ENCODE results near the gene SESTD1. TPM values are rescaled to one million over a fixed set of nuclear protein-coding genes. Genes with fewer than 3 reads are reported as not detected.

SESTD1 gene
- total RNA-seq, 2 experiments from 2014 or later = 10.4 to 14.9 TPM

GRCh38 chr2:179177694-179178093, 86.9 kb downstream of the SESTD1 start:
- POLR2A ChIA-PET = no interaction called here
- Mint-ChIP-seq H3K27me3 (no peaks in the 10 kb centered on the region), H3K4me1 (peaks cover 7% of the 10 kb centered on the region), H3K36me3 (peaks cover 15% of the 10 kb centered on the region), H3K9me3 (no peaks in the 10 kb centered on the region), H3K27ac (no peak overlapping the region), H3K4me3 (no peak overlapping the region)
- no peak for DNase-seq
- ATAC-seq (ENCODE audit: low read depth) = no peak

GRCh38 chr2:179174240-179174639, 90.4 kb downstream of the SESTD1 start:
- no peak for ATAC-seq (ENCODE audit: low read depth)
- POLR2A ChIA-PET = no interaction called here

GRCh38 chr2:179172894-179173293, 91.7 kb downstream of the SESTD1 start:
- no peak overlapping the region for H3K27ac Mint-ChIP-seq
- no peaks in the 10 kb centered on the region for H3K27me3 Mint-ChIP-seq
- no peak for ATAC-seq (ENCODE audit: low read depth)

More at GRCh38 chr2:179174240-179174639, 90.4 kb downstream of the SESTD1 start:
- H3K9me3 Mint-ChIP-seq = no peaks in the 10 kb centered on the region
- no peaks in the 10 kb centered on the region for H3K4me1 Mint-ChIP-seq
- H3K27ac Mint-ChIP-seq = no peak overlapping the region
- no peak for DNase-seq
- no peaks in the 10 kb centered on the region for H3K27me3 Mint-ChIP-seq
- no peak overlapping the region for H3K4me3 Mint-ChIP-seq
- peaks cover 6% of the 10 kb centered on the region for H3K36me3 Mint-ChIP-seq

DNA sequence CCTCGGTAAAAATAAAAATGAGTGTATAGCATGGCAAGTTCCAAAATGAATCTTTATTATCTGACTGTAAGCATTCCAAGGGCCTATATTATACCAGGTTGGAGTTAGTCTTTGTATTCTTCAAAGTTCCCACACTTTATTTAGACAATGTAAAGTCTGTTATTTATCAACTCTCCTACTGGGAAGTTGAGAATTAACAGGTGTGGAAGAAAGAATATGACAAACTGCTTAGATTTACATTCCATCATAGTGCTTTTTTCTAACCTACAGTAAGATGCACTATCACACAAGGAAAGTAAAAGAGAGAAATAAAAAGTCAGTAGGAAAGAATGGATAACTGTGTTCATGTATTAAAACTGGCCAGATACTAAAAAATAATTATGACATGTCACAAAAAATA, 93.3 kb downstream of the SESTD1 start:
- H3K36me3 Mint-ChIP-seq = peaks cover 12% of the 10 kb centered on the region
- H3K27me3 Mint-ChIP-seq = no peaks in the 10 kb centered on the region
- H3K4me1 Mint-ChIP-seq = no peaks in the 10 kb centered on the region
- H3K27ac Mint-ChIP-seq = no peak overlapping the region
- no peak overlapping the region for H3K4me3 Mint-ChIP-seq
- no peak for DNase-seq
- POLR2A ChIA-PET = no interaction called here
- ATAC-seq (ENCODE audit: low read depth) = no peak
- H3K9me3 Mint-ChIP-seq = no peaks in the 10 kb centered on the region

More at GRCh38 chr2:179172894-179173293, 91.7 kb downstream of the SESTD1 start:
- Mint-ChIP-seq H3K36me3 (peaks cover 8% of the 10 kb centered on the region), H3K4me3 (no peak overlapping the region), H3K4me1 (no peaks in the 10 kb centered on the region), H3K9me3 (no peaks in the 10 kb centered on the region)
- POLR2A ChIA-PET = no interaction called here
- no peak for DNase-seq

DNA sequence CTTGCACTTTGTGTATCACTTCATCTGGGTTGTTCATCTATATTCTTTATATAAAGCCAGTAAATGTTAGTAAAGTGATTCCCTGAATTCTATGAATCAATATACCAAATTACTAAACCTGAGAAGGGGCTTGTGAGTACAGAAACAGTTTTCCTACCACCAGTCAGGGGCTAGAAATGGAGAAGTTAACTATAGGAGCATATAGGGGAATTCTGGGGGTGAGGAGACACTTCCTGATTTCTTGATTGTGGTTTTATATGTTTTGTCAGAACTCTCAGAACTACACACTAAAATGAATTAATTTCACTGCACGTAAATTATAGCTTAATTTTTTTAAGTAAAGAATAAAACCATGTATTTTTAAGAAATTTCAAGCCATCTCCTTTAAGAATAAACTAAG, 93.7 kb downstream of the SESTD1 start:
- no peaks in the 10 kb centered on the region for H3K4me1 Mint-ChIP-seq
- H3K36me3 Mint-ChIP-seq = peaks cover 14% of the 10 kb centered on the region
- no peaks in the 10 kb centered on the region for H3K9me3 Mint-ChIP-seq
- ATAC-seq (ENCODE audit: low read depth) = no peak
- H3K27me3 Mint-ChIP-seq = no peaks in the 10 kb centered on the region
- no peak for DNase-seq
- no peak overlapping the region for H3K27ac Mint-ChIP-seq
- H3K4me3 Mint-ChIP-seq = no peak overlapping the region
- POLR2A ChIA-PET = no interaction called here

DNA sequence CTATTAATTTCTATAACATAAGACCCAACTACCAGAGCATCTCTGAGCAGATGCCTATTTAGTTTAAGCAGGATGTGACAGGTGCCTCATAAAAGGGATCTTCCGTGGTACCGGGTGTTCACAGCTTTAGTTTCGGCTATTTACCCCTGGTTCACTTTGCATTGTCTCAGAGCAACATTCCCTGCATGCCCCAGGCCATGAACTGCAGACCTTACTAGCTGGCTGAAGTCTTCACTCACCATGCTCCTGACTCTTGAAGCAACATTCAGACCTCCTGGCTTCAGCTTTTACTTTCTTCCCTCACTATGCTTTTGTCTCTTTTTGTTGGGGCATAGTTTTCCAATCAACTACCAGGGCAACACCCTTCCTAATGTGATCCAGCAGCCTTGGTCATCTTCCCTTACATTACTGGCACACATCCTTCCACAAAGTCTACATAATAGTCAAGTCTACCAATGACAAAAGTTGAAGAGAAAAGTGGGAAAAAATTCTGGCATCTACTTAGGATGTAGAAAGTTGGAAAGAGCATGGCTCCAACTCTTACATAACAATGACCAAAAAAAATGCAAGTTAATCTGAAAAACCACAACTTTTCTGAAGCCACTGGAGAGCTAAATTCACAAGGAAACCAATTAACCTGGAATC, 99.2 kb downstream of the SESTD1 start:
- POLR2A ChIA-PET = no interaction called here
- DNase-seq (no peak), ATAC-seq (ENCODE audit: low read depth) (no peak)
- Mint-ChIP-seq H3K9me3 (peaks cover 3% of the 10 kb centered on the region), H3K4me1 (no peaks in the 10 kb centered on the region), H3K27me3 (peaks cover 1% of the 10 kb centered on the region), H3K36me3 (peaks cover 19% of the 10 kb centered on the region), H3K27ac (no peak overlapping the region), H3K4me3 (no peak overlapping the region)

- DNase-seq = no peak
- POLR2A ChIA-PET = no interaction called here
Observed at GRCh38 chr2:179141206-179141605, 123.4 kb downstream of the SESTD1 start.

GRCh38 chr2:179140571-179140970, 124.1 kb downstream of the SESTD1 start:
- no peaks in the 10 kb centered on the region for H3K9me3 Mint-ChIP-seq
- ATAC-seq (ENCODE audit: low read depth) (no peak), DNase-seq (no peak)
- no peak overlapping the region for H3K27ac Mint-ChIP-seq
- POLR2A ChIA-PET = no interaction called here
- no peaks in the 10 kb centered on the region for H3K4me1 Mint-ChIP-seq
- peaks cover 4% of the 10 kb centered on the region for H3K36me3 Mint-ChIP-seq
- H3K27me3 Mint-ChIP-seq = no peaks in the 10 kb centered on the region
- H3K4me3 Mint-ChIP-seq = no peak overlapping the region

More at GRCh38 chr2:179141206-179141605, 123.4 kb downstream of the SESTD1 start:
- no peaks in the 10 kb centered on the region for H3K9me3 Mint-ChIP-seq
- H3K4me1 Mint-ChIP-seq = no peaks in the 10 kb centered on the region
- no peak for ATAC-seq (ENCODE audit: low read depth)
- no peak overlapping the region for H3K27ac Mint-ChIP-seq
- H3K4me3 Mint-ChIP-seq = no peak overlapping the region
- no peaks in the 10 kb centered on the region for H3K27me3 Mint-ChIP-seq
- peaks cover 4% of the 10 kb centered on the region for H3K36me3 Mint-ChIP-seq

DNA sequence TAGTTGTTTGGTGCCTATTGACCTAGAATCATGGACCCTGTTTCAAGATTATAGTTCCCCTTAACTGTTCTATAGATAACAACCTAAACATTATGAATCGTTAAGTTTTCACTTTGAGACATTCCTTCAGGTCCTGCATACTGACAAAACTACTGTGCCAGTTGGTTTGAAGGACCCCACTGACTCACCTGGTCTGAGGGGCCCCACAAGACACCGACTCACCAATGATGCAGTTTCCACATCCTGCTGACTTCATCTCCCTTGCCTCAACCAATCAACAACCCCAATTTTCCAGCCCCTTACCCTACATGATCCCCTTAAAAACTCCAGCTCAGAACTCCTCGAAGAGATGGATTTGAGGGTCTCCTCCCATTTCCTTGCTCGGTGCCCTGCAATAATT, 125.1 kb downstream of the SESTD1 start:
- Mint-ChIP-seq H3K9me3 (no peaks in the 10 kb centered on the region), H3K36me3 (peaks cover 4% of the 10 kb centered on the region), H3K4me3 (no peak overlapping the region), H3K4me1 (no peaks in the 10 kb centered on the region), H3K27me3 (no peaks in the 10 kb centered on the region), H3K27ac (no peak overlapping the region)
- no peak for ATAC-seq (ENCODE audit: low read depth)
- DNase-seq = no peak
- POLR2A ChIA-PET = no interaction called here

GRCh38 chr2:179137200-179137759, 127.4 kb downstream of the SESTD1 start:
- ATAC-seq (ENCODE audit: low read depth) (no peak), DNase-seq (no peak)
- POLR2A ChIA-PET = no interaction called here
- Mint-ChIP-seq H3K9me3 (no peaks in the 10 kb centered on the region), H3K4me3 (no peak overlapping the region), H3K27me3 (no peaks in the 10 kb centered on the region), H3K36me3 (no peaks in the 10 kb centered on the region), H3K4me1 (no peaks in the 10 kb centered on the region), H3K27ac (no peak overlapping the region)

GRCh38 chr2:179133016-179133415, 131.6 kb downstream of the SESTD1 start:
- H3K36me3 Mint-ChIP-seq = no peaks in the 10 kb centered on the region

DNA sequence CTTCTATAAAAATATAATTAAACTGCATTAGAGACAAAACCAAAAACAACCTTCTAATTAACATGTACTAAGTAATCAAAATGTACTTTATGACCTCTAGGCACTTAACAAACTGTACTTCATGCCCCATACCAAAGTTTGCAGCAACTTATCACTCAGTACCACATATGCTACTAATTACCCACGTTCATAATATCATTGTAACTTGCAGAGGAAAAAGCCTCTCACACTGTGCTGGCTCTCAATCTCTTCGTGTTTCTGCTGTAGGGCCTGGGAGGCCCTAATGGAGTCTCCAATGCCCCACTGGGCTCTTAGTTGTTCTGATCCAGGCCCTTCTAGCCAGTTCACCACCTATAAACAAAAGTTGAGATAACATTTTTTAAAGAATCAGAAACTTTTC, 132.6 kb downstream of the SESTD1 start:
- no peak for DNase-seq
- H3K27me3 Mint-ChIP-seq = no peaks in the 10 kb centered on the region
- no peak for ATAC-seq (ENCODE audit: low read depth)
- no peak overlapping the region for H3K4me3 Mint-ChIP-seq
- H3K4me1 Mint-ChIP-seq = no peaks in the 10 kb centered on the region
- POLR2A ChIA-PET = no interaction called here
- H3K36me3 Mint-ChIP-seq = no peaks in the 10 kb centered on the region
- H3K9me3 Mint-ChIP-seq = no peaks in the 10 kb centered on the region
- no peak overlapping the region for H3K27ac Mint-ChIP-seq

More at GRCh38 chr2:179133016-179133415, 131.6 kb downstream of the SESTD1 start:
- DNase-seq (no peak), ATAC-seq (ENCODE audit: low read depth) (no peak)
- no peaks in the 10 kb centered on the region for H3K4me1 Mint-ChIP-seq
- no peaks in the 10 kb centered on the region for H3K9me3 Mint-ChIP-seq
- H3K27me3 Mint-ChIP-seq = no peaks in the 10 kb centered on the region
- POLR2A ChIA-PET = no interaction called here
- no peak overlapping the region for H3K4me3 Mint-ChIP-seq
- no peak overlapping the region for H3K27ac Mint-ChIP-seq

DNA sequence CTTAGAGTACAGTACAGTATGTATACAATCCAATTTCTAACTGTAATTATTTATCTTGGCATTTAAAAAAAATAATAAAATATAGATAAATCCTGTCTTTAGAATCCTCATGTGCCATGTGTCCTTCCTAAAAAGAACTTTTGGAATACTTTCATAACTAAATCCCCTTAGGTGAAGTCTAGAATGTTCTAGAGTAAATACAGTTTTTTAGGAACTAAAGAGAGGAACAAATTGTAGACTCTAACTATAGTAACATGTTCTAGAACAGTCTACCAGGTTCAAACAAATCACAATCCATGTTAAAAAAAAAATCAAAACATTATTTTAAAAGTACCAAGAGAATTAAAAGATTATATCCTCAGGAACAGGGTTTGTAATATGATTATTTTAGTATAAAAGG, 134.1 kb downstream of the SESTD1 start:
- POLR2A ChIA-PET = interaction anchor here (1.0 kb wide), 1 partner anchor 81 kb away, joined by 3 read pairs; the partner anchor contains the start of gene CCDC141
- H3K4me1 Mint-ChIP-seq = no peaks in the 10 kb centered on the region
- no peak for DNase-seq
- H3K27ac Mint-ChIP-seq = no peak overlapping the region
- no peak overlapping the region for H3K4me3 Mint-ChIP-seq
- H3K36me3 Mint-ChIP-seq = no peaks in the 10 kb centered on the region
- no peak for ATAC-seq (ENCODE audit: low read depth)
- no peaks in the 10 kb centered on the region for H3K9me3 Mint-ChIP-seq
- no peaks in the 10 kb centered on the region for H3K27me3 Mint-ChIP-seq

DNA sequence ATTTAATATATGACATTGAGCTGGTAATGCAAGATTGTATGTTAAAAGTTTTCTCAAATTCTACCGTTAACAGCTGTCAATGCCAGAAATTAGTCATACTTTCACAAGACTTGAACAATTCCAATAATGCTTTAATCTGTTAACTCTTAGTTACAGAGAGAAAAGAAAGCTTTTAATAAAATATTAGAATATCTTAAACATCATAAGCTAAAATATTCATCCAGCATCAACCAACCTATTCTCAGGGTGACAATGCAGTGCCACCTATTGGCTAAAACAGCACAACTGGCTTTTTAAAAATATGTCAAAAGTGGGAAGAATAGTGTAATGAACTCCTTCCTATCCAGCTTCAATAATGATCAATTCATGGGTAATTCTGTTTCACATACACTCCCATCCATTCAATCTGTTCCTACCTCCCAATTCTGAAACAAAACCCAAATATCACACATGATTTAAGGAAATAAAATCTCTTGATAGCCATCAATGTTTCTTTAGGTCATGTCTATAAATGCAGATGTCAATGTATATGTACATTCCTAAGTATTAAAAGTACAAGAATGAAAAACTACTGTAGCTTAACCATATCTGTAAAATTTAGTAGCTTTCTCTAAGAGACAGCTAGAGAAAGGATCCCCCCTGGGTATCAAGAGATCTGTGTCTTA, 134.9 kb downstream of the SESTD1 start:
- POLR2A ChIA-PET = interaction anchor here (1.0 kb wide), 1 partner anchor 80 kb away, joined by 3 read pairs; the partner anchor contains the start of gene CCDC141
- H3K4me3 Mint-ChIP-seq = no peak overlapping the region
- no peaks in the 10 kb centered on the region for H3K9me3 Mint-ChIP-seq
- H3K4me1 Mint-ChIP-seq = no peaks in the 10 kb centered on the region
- DNase-seq = no peak
- ATAC-seq (ENCODE audit: low read depth) = no peak
- H3K27me3 Mint-ChIP-seq = no peaks in the 10 kb centered on the region
- no peak overlapping the region for H3K27ac Mint-ChIP-seq
- no peaks in the 10 kb centered on the region for H3K36me3 Mint-ChIP-seq
